Vein endothelial cell (primary cell): ENCODE measurements around the gene RIC8A. TPM values are rescaled to one million over a fixed set of nuclear protein-coding genes. Genes with fewer than 3 reads are reported as not detected.

ENCODE experiments used
- total RNA-seq: library from RNA; depleted of rRNA; stranded (reverse); fragments of >200 nt; gene quantifications from 2 replicates; pipeline ENCODE4 v1.2.3, GENCODE V29; 2012

RIC8A gene
- 147 and 164 TPM in 2 replicates for total RNA-seq

DNA sequence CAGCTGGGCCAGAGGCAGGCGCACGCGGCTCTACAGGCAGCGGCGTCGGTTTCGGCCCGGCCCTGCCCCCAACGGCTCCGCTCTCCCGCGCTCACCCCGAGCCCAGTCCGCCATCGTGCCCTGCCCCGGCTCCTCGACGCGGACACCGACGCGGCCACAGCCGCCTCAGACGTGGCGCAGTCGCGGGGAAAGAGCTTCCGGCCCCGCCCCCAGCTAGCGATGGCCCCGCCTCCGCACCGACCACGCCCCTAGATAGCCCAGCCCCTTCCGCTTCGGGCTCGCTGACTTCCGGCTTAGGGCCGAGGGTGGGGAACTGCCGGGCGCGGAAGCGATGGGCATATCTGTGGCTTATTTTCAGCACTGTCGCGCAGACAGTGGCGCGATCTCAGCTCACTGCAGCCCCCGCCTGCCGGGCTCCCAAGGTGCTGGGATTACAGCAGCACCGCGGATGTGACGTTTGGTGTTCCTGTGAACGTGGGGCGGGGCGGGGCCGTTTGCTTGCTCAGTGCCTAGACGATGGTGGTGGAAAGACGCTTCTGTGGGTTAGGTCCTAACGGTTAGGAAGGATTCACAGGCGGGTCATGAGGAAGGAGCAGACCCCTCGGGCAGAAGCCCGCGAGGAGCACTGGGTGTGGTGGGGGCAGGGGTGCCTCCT is at the start of gene RIC8A, which contains the start of gene BET1L:
Gene RIC8A (plus strand): TSS at position 501 of the 655 bp plus-strand sequence. CDS start 1,147 bp downstream, outside the sequence.
Gene BET1L (minus strand): TSS at position 192 of the 655 bp plus-strand sequence. CDS start 78 bp downstream, at position 114.

GRCh38 chr11:192674-193128 is 14.8 kb upstream of the RIC8A start, which contains the start of gene SCGB1C1:
Gene SCGB1C1 (plus strand): TSS chr11:193078. CDS start chr11:193100, 22 bp downstream.

GRCh38 chr11:235997-236773 is 28.7 kb downstream of the RIC8A start, which contains the start of gene SIRT3:
Gene SIRT3 (minus strand): TSS chr11:236342. CDS start chr11:236328, 14 bp downstream.

DNA sequence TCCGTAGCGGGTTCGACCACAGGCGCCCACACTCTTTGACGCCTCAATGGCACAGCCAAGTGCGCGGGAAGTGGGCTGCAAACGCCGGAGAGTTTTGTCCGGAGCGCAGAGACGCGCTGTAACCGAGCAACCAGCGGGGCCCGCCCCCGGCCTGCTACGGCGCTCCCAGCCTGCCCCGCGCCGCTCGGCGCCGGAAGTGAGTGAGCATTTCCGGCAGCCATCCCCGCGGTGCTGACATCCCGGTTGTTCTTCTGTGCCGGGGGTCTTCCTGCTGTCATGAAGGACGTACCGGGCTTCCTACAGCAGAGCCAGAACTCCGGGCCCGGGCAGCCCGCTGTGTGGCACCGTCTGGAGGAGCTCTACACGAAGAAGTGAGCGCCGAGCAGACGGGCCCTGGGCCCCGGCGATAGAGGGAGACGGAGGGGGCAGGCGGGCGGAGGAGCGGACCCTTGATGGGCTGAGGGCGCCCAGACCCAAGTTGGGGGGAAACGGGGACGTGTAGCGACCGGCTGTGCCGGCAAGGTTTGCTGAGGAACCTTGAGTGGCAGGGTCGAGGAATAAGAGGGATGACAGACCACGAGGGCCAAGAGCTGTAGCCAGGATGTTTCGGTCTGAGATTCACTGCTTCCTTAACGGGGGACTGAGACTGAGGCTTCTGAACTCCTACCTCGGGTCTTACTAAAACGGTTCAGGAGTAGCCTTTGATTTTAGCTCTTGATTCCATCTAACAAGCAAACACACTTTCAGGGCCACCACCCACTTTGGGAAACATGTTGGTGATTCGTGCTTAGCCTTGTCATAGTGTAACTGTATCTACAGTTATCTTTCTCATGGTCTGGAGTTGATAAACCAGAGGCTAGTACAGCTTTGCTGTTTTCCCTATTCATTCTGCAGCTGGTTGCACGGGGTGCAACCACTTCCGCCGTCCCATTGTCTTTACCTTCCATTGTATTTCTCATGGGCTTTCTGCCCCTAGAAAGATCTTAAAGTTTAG is 29.6 kb downstream of the RIC8A start, which contains the start of gene PSMD13:
Gene PSMD13 (plus strand): TSS at position 203 of the 994 bp plus-strand sequence. CDS start 74 bp downstream, at position 277.

Other genes with a start within 250 kb of the RIC8A start
- gene SCGB1C1, start 14.6 kb upstream of the RIC8A start, total RNA-seq: not detected in 2 replicates
- 14.3 and 14.4 TPM in 2 replicates for gene BET1L, start 309 bp upstream of the RIC8A start, total RNA-seq
- 6.7 and 10.1 TPM in 2 replicates for gene SIRT3, start 28.6 kb downstream of the RIC8A start, total RNA-seq
- 162 and 206 TPM in 2 replicates for gene PSMD13, start 29.3 kb downstream of the RIC8A start, total RNA-seq
- not detected in 2 replicates for gene NLRP6, start 70.7 kb downstream of the RIC8A start, total RNA-seq
- gene PGGHG, start 81.4 kb downstream of the RIC8A start, total RNA-seq: 17.3 and 24.2 TPM in 2 replicates
- gene IFITM5, start 91.8 kb downstream of the RIC8A start, total RNA-seq: not detected in 2 replicates
- gene IFITM2, start 100.1 kb downstream of the RIC8A start, total RNA-seq: 67.2 and 73.5 TPM in 2 replicates
- 0.33 and 0.57 TPM in 2 replicates for gene IFITM1, start 106.3 kb downstream of the RIC8A start, total RNA-seq
- 55.7 and 70.9 TPM in 2 replicates for gene IFITM3, start 113.2 kb downstream of the RIC8A start, total RNA-seq
- gene B4GALNT4, start 161.8 kb downstream of the RIC8A start, total RNA-seq: 2.3 and 2.6 TPM in 2 replicates
- gene PKP3, start 186.5 kb downstream of the RIC8A start, total RNA-seq: 0.65 and 0.86 TPM in 2 replicates
- gene SIGIRR, start 207.3 kb downstream of the RIC8A start, total RNA-seq: 49.6 and 60.1 TPM in 2 replicates
- gene ANO9, start 234.3 kb downstream of the RIC8A start, total RNA-seq: 0.33 and 0.48 TPM in 2 replicates
- gene PTDSS2, start 242.6 kb downstream of the RIC8A start, total RNA-seq: 35.2 and 37.9 TPM in 2 replicates